ENCODE results near the gene NOXRED1. TPM values are rescaled to one million over a fixed set of nuclear protein-coding genes. Genes with fewer than 3 reads are reported as not detected.

The NOXRED1 gene
- total RNA-seq, 4 donors from 2014 or later, result 0.22 to 0.67 TPM; not detected in 2

DNA sequence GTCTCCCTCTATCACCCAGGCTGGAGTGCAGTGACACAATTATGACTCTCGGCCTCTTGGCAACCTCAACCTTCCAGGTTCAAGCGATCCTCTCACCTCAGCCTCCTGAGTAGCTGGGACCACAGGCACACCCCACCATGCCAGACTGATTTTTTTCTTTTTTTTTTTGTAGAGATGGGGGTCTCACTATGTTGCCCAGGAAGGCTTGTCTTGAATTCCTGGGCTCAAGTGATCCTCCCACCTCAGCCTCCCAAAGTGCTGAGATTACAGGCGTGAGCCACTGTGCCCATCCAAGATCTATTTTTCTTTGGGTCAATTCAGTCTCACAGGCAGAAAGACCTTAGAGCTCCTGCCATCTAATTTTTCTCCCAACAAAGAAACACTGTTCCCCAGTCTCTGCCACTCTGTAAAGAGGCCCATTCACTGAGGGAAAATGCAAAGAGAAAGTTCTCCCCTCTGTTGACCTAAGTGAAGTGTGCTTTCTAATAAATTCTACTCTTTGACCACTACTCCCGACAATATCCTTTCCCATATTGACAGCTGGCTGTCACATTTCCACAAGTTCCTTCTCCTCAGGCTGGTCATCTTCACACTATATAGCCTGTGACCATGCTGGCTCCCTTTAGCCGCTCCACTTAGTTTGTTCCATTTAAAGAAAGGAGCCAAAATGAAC lies 69.7 kb downstream of the NOXRED1 start:
- WGBS, 2 donors, result 91 to 93% methylated on average over 5 of the region's 5 CpGs
- TF ChIP-seq, protein P1, sequence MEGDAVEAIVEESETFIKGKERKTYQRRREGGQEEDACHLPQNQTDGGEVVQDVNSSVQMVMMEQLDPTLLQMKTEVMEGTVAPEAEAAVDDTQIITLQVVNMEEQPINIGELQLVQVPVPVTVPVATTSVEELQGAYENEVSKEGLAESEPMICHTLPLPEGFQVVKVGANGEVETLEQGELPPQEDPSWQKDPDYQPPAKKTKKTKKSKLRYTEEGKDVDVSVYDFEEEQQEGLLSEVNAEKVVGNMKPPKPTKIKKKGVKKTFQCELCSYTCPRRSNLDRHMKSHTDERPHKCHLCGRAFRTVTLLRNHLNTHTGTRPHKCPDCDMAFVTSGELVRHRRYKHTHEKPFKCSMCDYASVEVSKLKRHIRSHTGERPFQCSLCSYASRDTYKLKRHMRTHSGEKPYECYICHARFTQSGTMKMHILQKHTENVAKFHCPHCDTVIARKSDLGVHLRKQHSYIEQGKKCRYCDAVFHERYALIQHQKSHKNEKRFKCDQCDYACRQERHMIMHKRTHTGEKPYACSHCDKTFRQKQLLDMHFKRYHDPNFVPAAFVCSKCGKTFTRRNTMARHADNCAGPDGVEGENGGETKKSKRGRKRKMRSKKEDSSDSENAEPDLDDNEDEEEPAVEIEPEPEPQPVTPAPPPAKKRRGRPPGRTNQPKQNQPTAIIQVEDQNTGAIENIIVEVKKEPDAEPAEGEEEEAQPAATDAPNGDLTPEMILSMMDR (IDR thresholded peaks at IDR 0.05), result no peak
- no peak for TF ChIP-seq POLR2A (IDR thresholded peaks at IDR 0.05)
- H3K4me3 ChIP-seq (replicated peaks in 1 of 3), result no peak overlapping the region

DNA sequence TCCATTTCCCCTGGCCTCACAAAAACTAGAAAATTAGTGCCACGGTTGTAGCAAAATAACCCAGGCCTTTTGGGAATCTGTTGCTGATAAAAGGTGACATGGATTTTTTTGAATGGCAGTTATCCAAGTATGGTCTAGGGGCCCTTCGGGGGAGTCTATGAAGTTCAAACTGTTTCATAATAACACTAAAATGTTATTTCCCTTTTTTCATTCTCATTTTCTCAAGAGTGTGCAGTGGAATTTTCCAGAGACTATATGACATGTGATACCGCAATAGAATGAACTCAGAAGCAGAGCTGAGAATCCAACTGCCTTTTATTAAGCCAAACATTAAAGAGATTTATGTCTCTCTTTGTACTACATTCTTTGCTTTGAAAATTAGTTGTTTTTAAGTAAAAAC lies 75.6 kb downstream of the NOXRED1 start:
- DNase-seq, result no peak
- H3K27ac ChIP-seq, result no peak overlapping the region
- peaks cover 2 to 7% of the 10 kb centered on the region in 2 donors for H3K36me3 ChIP-seq
- intact Hi-C loops (cut with DNase I), result no loop called here
- no peak for TF ChIP-seq POLR2A (IDR thresholded peaks at IDR 0.05)
- TF ChIP-seq, protein P1 (IDR thresholded peaks at IDR 0.05), result no peak
- H3K9me3 ChIP-seq, result no peaks in the 10 kb centered on the region
- H3K4me1 ChIP-seq, result no peaks in the 10 kb centered on the region
- H3K4me3 ChIP-seq (replicated peaks in 1 of 3), result no peak overlapping the region
- H3K27me3 ChIP-seq, result no peaks in the 10 kb centered on the region
- 75 to 79% methylated on average over 3 of the region's 3 CpGs for WGBS, 2 donors

More for the DNA sequence above, 69.7 kb downstream of the NOXRED1 start:
- no peak for DNase-seq
- H3K27me3 ChIP-seq, result no peaks in the 10 kb centered on the region
- no peak overlapping the region for H3K27ac ChIP-seq
- intact Hi-C loops (cut with DNase I), result no loop called here
- H3K4me1 ChIP-seq, result no peaks in the 10 kb centered on the region
- no peaks in the 10 kb centered on the region for H3K9me3 ChIP-seq
- peaks cover 0 to 7% of the 10 kb centered on the region in 2 donors for H3K36me3 ChIP-seq

DNA sequence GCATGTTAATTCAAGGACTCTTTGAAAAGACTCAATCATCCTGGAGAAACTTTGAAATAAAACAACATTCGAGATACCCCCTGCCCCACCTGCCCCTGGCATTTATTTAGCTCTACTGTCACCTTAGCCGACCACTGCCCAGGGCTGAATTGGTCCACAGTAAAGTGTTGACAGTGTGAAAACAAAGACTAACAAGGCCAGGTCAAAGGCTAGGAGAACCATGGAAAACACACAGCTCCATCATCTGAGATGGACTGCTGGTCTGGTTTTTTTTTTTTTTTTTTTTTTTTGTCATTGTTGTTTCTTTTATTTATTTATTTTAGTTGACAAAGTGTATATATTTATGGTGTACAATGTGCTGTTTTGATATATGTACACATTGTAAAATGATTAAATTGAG lies 76.8 kb downstream of the NOXRED1 start:
- Histone ChIP-seq H3K4me3 (replicated peaks in 1 of 3) (no peak overlapping the region), H3K27me3 (no peaks in the 10 kb centered on the region), H3K4me1 (no peaks in the 10 kb centered on the region), H3K9me3 (no peaks in the 10 kb centered on the region), H3K36me3 (peaks cover 9 to 15% of the 10 kb centered on the region in 2 donors), H3K27ac (no peak overlapping the region)
- no peak for TF ChIP-seq POLR2A (IDR thresholded peaks at IDR 0.05)
- TF ChIP-seq, protein P1 (IDR thresholded peaks at IDR 0.05), result no peak
- WGBS, 2 donors, result 83 to 88% methylated on average over 2 of the region's 2 CpGs
- intact Hi-C loops (cut with DNase I), result no loop called here
- DNase-seq, result no peak

DNA sequence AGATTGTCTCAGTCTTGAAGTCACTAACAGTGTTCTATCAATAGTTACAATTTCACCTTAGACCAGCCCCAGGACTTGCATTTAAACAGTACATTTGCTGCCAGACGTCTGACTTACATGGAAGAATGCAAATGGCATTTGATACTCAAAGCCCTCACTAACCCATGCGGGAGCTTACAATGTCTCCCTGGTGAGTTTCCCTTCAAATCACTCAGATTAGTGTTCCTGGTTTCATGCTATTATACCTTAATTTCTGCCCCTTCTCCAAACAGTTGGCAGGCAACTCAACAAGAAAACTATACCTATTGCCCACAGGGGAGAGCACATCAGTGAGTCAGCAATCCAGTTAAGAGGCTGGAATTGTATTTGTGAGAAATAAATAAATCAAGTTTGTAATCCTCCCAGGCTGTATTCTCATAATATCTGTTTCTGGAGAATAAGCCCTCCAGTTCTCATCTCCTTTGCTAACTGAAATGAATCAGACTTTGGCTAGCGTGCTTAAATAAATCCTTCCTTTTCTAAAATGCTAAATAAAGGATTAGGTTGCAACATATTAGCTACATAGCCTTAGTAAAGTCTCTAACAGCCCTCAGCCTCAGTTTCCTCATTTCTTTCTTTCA lies 78.8 kb downstream of the NOXRED1 start:
- Histone ChIP-seq H3K27me3 (no peaks in the 10 kb centered on the region), H3K36me3 (peaks cover 14 to 25% of the 10 kb centered on the region in 2 donors), H3K27ac (no peak overlapping the region), H3K9me3 (no peaks in the 10 kb centered on the region), H3K4me1 (no peaks in the 10 kb centered on the region), H3K4me3 (replicated peaks in 1 of 3) (no peak overlapping the region)
- intact Hi-C loops (cut with DNase I), result no loop called here
- no peak for TF ChIP-seq POLR2A (IDR thresholded peaks at IDR 0.05)
- TF ChIP-seq, protein P1 (IDR thresholded peaks at IDR 0.05), result no peak
- DNase-seq, result no peak
- WGBS, 2 donors, result 85 to 97% methylated on average over 3 of the region's 3 CpGs

Small RNA genes within 50 kb of the gene (small RNA-seq; reads per million reads assigned to genes)
- gene RF00404, result not detected

Other genes with a start within 250 kb of the NOXRED1 start
- 1 to 10 TPM in 1 of 4 donors, under 1 TPM in 3; 0.13 to 4.1 (median 0.54) TPM for gene TMEM63C, start 241.7 kb downstream of the NOXRED1 start, total RNA-seq
- gene NGB, start 152.3 kb downstream of the NOXRED1 start, total RNA-seq, result not detected
- 10 to 100 TPM; 19.1 to 36.4 (median 25.7) TPM for gene POMT2, start 102.6 kb downstream of the NOXRED1 start, total RNA-seq
- 10 to 100 TPM; 18.0 to 50.1 (median 35.6) TPM for gene GSTZ1, start 102.5 kb downstream of the NOXRED1 start, total RNA-seq
- gene TMED8, start 46.4 kb downstream of the NOXRED1 start, total RNA-seq, result 10 to 100 TPM; 20.9 to 33.3 (median 28.8) TPM
- 1 to 10 TPM; 4.8 to 9.5 (median 7.3) TPM for gene SAMD15, start 46.1 kb downstream of the NOXRED1 start, total RNA-seq
- 10 to 100 TPM; 17.1 to 24.9 (median 19.7) TPM for gene VIPAS39, start 34.1 kb upstream of the NOXRED1 start, total RNA-seq
- gene AHSA1, start 34.6 kb upstream of the NOXRED1 start, total RNA-seq, result 100 to 1,000 TPM in 2 of 4 donors, 10 to 100 TPM in 2; 49.4 to 111 (median 93.2) TPM
- not detected for gene ISM2, start 75.3 kb upstream of the NOXRED1 start, total RNA-seq
- gene SPTLC2, start 193.1 kb upstream of the NOXRED1 start, total RNA-seq, result 10 to 100 TPM; 25.6 to 32.2 (median 29.0) TPM

Data from thyroid gland (tissue), 4 donors.